Measurements from ENCODE around the gene ABI1.

The ABI1 gene

DNA sequence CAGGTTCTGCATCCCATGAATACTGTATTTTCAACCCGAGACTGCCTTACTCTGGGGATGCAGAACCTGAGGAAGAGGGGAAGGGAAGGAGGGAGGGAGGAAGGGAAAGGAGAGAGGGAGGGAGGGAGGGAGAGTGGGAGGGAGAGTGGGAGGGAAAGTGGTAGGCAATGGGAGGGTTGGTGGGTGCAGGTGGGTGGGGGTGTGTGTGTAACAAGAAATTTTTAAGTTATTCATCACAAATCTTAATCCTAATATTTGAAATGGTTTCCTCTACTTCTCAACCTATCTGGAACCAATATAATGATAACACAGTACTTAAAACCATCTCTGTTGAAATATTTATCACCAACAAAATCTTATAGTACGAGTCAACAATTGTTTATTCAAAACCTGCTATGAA lies 95.2 kb downstream of the ABI1 start:
- DNase-seq = no peak

GRCh38 chr10:26759008-26759407 lies 101.8 kb downstream of the ABI1 start:
- DNase-seq = no peak

GRCh38 chr10:26755443-26755903 lies 105.3 kb downstream of the ABI1 start:
- DNase-seq = no peak

GRCh38 chr10:26746061-26746460 lies 114.7 kb downstream of the ABI1 start:
- no peak for DNase-seq

- DNase-seq = no peak
These were observed 116.9 kb downstream of the ABI1 start for GRCh38 chr10:26743841-26744240.

DNA sequence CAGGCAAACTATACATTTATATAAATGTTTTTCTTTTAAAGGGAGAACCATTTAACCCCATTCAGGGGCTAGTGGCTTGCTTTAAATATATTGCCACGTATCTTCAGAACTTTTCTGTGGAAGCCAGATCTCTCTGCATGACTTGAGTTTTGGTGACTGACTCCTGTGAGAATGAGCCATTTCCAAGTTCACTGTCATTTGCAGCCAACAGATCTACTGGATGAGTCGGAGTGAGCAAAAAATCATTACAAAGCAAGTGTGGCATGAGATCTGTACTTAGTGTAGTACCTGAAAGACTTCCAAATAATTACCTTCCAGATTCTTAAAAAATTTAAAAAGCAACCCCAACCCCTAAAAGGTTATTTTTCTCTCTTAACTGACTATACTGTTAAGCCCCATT lies 117.7 kb downstream of the ABI1 start:
- no peak for DNase-seq

GRCh38 chr10:26741368-26741767 lies 119.4 kb downstream of the ABI1 start:
- no peak for DNase-seq

- DNase-seq = no peak
These were observed 121.6 kb downstream of the ABI1 start for GRCh38 chr10:26739071-26739631.

- no peak for DNase-seq
These were observed 122.4 kb downstream of the ABI1 start for GRCh38 chr10:26738301-26738911.

DNA sequence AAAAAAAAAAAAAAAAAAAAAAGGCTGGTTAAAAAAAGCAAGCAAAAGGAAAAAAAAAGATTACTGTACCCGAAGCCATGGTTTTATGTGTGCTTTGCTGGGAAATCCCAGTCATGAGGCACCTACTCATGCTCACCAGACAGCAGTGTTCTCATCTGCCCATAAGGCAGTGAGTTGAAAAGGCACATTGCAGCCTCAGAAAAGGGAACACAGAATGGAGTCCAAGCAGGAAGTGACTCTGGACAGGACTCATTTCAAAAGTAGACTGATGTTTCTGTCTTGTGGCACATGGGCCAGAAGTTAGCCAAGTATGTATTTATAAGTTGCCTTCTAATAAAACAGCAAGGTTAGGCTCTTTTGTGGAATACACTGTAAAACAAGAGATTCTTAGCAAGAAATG lies 123.0 kb downstream of the ABI1 start:
- DNase-seq = no peak

DNA sequence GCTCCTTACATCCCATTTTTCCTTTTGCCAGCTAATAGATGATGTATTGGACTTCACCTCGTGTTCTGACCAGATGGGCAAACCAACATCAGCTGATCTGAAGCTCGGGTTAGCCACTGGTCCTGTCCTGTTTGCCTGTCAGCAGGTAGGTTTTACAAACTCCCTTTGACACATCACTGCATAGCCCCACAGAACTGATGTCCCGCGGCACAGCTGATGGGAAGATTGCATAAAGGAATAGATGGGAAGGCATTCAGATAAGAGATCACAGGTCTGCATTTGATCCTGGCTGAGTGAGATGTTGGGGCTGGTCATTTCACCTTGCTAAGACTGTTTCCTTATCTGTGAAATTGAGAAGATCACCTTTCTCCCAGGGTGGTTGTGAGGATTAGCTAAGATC lies 125.3 kb downstream of the ABI1 start:
- no peak for DNase-seq

DNA sequence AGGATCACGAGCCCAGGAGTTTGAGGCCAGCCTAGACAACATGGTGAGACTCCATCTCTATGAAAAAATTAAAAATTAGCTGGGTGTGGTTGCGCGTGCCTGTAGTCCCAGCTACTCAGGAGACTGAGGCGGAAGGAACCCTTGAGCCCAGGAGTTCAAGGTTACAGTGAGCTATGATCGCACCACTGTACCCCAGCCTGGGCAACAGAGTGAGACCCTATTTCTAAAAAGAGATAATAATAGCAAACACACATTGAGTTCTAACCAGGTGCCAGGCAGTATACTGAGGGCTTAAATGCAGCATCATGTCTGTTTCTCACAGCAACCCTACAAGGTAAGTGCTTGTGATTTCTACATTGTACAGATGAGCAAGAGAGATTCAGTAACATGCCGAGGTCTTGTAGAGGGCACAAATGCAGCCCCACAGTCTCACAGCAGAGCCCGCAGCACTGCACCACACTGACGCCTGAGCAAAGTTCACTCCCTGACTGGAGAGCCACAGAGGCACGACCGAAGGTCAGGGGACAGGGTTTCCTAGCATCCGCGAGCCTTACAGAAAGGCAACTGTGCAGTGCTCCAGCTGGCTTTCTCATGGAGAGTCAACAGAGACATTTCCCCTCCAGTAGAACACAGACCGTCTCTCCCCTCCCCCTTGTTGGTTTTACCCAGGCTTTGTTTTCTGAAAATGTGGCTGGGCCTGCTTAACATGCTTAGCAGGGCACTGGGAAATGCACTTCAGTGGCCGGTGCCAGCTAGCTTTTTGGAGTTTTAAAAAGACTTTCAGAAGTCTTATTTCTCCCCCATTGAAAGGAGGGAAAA lies 126.8 kb downstream of the ABI1 start:
- no peak for DNase-seq

- no peak for DNase-seq
These were observed 130.2 kb downstream of the ABI1 start for GRCh38 chr10:26730552-26730951.

GRCh38 chr10:26729395-26729794 lies 131.4 kb downstream of the ABI1 start:
- DNase-seq = no peak

GRCh38 chr10:26728957-26729356 lies 131.8 kb downstream of the ABI1 start:
- no peak for DNase-seq

GRCh38 chr10:26727005-26727404 lies 133.8 kb downstream of the ABI1 start:
- DNase-seq = no peak

- no peak for DNase-seq
These were observed 134.7 kb downstream of the ABI1 start for GRCh38 chr10:26725837-26726727.

- no peak for DNase-seq
These were observed 137.7 kb downstream of the ABI1 start for GRCh38 chr10:26723016-26723415.

DNA sequence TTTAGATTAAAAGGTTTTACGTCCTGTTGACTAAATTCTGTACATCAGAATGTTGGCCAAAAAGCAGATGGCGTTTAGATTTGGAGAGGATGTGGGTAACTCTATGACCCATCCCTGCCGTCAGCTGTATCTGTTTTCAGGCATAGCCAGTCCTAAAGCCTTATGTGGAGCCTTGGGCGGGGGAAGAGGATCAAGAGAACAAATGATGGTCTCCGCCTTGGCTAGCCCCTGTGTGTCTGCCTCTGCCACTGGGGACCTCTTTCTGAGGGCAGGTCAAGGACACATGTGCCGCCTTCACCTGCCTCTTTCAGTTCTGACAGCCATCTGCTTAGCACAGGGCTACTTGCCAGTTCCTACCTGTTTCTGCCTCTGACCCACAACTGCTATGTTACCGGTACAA lies 139.2 kb downstream of the ABI1 start:
- no peak for DNase-seq

GRCh38 chr10:26717476-26717875 lies 143.3 kb downstream of the ABI1 start:
- DNase-seq = no peak

- no peak for DNase-seq
These were observed 145.6 kb downstream of the ABI1 start for GRCh38 chr10:26715137-26715487.

DNA sequence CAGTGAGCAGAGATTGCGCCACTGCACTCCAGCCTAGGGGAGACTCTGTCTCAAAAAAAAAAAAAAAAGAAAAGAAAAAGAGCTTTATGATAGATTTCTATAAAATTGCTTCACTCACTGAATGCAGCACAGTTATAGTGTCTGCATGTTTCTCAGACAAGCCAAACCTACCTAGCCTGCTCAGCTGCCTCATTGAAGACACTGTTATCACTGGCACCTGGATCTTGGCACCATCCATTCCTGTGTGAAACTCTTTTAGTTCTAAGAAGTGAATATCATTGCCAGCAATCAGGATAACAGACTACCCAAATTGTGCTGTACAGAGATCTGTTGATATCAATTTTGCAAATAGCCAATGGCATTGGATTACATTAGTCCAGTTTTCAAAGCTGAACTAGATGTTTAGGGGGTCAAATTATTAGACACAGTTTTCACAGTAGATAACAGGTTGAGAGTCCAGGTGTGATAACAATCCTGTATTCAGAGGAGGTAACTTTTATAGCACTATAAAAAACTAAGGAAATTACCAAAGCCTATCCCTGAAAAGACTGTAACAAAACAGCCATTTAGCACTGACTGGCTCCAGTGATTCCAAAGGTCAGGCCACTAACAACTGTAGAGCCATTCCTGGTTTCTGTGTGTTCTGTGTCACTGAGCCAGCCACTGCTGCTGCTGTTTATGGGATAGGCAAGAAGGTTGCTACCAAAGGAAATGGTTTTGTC lies 146.2 kb downstream of the ABI1 start:
- no peak for DNase-seq

GRCh38 chr10:26711324-26711723 lies 149.4 kb downstream of the ABI1 start:
- DNase-seq = no peak
